CD4-positive, alpha-beta T cell treated with Interferon alpha-2 for 1 hour (primary cell): ENCODE data around the gene RSRC1.
"Not testable (repeated sequence)": the region's sequence is repeated elsewhere in the genome, so short reads cannot be mapped to it uniquely, and the experiment has no call there.

Source experiments
- DNase-seq, 2 donors: peaks; one replicate each; pipeline ENCODE4 v3.0.0-alpha.2; 2020 to 2022

RSRC1 gene

DNA sequence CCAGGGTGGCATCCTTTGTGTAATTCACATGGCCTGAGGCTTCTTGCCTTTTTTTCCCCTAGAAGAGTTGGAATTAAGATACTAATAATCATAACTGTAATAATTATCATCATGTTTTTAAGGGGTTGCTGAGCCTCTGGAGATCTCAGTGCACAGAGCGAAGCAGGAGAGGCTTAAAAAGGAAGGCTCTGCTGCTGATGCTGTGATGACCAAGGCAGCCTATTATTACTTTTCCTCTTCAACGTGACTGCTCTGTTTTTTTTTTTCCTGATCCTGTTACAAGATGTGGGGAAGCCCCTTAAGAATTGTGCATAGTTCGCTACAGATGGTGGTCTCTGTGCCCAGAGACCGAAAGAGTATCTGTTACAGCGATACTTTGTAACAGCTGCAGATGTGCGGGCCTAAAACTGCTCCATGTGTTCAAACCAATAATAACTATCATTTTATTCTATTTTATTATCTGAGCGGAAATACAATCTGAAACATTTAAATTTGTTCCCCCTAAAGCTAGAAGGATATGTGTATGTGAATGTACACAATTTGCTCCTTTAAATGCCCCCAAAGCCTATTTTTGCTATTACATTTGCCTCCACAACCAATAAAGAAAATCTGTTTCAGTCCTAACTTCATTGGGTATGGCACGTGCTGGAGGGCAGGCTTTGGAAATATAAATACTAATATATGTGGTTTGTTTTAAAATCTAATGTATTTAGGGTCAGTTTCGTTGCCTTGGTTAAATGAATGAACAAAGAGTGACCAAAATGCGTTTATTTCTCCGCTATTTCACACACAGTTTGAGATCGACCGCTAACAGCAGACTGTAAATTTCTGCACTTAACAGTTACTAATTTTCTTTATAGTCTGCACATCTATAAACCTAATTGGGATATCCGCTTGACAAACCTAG, 8.3 kb upstream of the RSRC1 start:
- DNase-seq: no peak

DNA sequence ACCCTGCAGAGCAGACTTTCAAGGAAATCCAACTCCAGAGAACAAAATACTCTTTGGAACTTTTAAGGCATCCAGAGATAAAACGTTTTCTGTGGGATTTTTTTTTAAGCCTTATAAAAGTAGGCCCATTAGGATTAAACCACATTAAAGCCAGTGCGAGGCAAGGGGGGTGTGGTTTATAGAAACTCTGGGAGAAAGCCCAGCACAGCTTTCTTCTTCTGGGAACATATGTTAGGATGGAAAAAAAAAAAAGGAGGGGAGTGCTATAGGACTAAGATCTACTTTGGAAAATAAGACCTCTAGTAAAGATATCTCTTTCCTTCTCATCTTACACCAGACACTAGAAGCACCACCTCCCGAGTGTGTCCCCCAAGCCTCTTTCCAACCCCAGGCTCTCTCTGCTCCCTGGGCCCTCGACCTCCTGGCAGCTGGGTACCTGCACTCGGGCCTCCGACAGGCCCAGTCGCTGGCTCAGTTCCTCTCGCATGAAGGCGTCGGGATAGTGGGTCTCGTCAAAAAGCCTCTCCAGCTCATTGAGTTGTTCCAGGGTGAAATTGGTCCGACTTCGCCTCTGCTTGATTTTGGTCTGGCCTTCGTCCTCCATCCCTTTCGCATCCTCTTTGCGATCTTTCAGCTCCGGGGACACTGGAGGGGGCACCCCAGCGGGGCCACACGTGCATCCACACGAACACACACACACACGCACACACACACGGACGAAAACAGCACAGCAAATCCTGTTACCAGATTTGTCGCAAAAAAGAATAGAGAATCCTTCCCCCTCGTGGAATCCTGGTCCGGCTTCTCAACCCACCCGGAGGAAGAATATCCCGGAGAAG, 7.4 kb upstream of the RSRC1 start:
- DNase-seq: no peak

- DNase-seq: no peak
Observed at GRCh38 chr3:158103081-158103886, 6.6 kb upstream of the RSRC1 start.

DNA sequence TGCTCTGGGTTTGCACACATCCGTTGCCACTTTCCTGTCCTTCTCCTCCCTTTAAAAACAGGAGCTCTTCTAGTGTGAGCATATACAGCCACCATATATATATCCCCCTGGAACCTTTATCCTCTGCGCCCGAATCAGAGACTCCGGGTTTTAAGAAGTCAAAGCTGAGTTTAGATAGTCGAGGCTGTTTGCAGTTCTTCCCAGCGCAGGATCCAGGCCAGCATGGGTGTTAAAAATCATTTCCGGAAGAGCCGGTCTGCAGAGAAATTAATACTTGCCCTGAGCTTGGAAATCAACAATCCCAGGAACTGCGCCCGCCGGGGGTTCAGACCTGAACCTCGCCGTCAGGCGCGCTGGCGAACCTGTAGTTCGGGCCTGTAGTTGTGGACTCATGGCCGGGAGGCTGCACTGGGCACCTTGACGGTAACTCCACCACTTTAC, 6.0 kb upstream of the RSRC1 start:
- DNase-seq: no peak

DNA sequence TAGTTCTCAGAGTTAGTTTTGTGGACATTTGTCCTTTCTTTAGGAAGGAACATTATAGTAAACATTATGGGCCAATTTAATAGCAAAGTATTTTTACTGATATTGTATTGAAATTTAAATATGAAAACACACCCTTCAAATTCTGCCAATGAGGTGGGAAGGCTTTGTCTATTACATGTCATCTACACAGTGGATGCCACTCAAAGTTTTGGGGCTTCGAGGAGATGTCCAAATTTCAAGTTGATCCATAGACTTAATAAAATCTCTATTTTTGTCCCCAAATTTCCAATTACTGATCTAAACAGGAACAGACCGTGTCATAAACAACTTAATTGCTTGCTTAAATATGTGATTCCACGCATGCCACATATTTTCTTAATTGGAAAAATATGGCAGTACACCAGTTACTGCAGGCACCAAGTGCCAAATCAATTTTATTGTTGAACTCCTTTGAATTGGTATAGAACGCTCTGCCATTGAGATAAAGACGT, 5.4 kb upstream of the RSRC1 start:
- DNase-seq: no peak

DNA sequence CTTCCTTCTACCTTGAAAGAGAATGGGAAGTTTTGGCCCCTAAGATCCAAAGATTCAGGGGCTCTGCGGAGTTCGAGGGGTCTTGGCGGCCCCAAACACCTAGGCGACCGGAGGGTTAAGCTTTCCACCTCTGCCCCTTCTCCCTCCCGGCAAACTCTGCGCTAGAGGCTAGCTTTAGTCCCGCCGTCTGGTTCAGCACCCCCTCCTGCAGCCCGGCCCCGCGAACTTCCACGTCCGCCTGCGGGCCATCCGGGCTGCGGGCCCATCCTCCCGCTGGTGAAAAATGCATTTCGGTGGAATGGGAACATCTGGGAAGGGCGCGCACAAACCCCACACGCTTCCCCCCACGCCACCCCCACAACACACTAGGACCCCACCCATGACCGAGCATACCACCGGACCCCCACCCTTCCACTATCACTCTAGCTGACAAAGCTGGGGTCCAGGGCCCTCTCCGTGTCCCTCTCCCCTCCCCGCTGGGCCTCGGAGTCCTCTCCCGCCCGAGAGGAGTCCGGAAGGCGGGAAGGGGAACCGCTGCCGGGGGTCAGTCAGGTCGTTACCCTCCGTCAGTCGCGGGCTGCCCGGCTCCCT, 4.7 kb upstream of the RSRC1 start:
- DNase-seq: no peak

GRCh38 chr3:158105710-158106253, 4.1 kb upstream of the RSRC1 start:
- DNase-seq: peak in 1 of 2 donors; percentile 41

GRCh38 chr3:158106766-158107471, 3.0 kb upstream of the RSRC1 start:
- no peak for DNase-seq

DNA sequence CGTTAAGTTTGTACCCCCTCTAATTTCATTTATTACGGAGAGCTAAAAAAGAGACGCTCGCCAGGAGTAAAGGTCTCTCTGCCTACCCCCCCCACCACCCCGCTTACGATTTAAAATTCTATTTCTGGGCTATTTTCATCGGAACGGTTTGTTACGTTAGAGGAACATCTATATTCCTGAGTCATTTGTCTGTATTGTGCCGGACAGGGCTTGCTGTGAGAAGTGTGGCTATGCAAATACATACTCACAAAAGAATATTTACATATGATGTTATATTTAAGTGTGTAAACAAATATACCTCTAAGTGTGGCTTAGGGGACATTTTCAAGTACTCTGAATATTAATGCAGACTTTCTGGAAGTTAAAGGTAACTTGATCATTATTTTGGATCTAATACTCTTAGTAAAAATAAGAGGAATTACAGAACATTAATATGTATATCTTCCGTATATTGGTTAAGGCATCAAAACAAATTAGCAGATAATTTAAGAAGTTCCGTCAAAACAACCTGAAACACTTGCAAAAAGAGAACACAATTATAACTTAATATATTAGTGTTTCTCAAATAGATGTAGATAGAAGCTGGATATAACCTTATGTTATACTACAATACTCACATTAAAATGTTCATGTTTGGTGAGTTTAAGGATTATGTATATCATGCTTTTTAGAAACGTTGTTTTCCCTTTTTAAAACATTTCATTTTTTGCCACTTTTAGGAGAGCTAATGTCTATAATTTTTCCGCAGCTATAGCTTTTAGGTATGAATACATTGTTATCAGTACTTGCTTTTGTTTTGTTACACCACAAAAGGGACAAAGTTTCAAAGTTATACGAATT, 2.1 kb upstream of the RSRC1 start:
- no peak for DNase-seq

DNA sequence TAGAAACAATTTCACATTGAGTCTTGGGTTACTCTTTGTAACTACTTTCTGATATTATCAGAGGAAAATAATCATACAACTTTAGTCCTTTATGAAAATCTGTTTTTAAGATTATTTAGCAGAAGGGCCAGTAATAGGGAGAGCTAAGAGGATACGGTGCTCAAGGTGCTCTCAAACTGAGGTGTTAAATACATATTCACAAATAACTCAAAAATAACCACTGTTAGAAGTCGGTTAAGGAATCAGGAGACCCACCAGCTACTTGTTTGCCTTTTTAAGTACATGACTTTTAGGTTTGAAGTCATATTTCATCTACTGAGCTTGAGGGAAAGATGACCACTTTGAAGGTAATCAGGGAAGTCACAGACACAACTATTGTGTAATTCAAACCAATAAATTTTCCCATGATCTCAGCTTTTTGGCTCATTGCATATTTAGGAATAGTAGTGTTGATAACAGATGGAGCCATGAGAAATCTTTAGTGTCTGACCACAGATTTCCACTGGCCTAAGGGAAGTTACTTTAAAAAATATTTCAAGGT, 1.4 kb upstream of the RSRC1 start:
- DNase-seq: no peak

DNA sequence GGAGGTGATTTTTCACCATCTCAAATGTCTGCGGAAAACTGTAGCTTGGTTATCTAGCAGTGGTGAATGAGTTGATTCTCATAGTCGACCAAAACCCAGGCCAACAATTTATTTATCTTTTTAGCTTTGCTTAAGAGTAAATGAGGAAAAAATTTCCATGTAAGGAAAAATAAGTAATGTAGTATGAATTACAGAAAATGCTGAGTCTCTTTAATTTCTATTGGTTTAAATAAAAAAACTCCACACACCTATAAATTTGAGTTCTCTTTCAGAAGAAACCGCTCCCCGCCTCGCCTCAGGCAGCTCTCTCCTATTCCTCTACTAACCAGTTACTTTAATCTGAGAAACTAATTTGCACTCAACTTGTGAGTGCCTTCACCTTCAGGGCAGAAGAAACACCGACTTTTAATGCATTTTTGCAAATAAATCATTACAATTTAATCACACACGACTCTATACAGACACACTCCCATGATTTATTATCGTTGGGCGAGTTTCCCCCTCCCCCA, 540 bp upstream of the RSRC1 start:
- no peak for DNase-seq

DNA sequence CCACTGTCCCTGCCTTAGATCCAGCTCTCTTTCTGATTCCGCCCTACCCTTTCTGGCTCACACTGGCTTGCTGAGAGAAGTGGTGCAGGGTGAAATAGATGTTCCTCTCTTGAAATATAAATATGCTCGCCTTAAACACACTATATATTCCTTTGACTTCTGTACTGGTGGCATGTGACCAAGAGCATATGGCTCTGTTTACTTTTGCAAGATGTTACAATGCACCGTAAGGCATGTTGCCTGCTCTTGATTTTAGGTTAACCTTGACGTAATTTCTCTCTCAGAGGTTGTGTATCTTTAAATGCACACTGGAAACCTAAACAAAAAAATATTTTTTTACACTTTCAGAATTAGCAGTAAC, 749 bp downstream of the RSRC1 start:
- no peak for DNase-seq

GRCh38 chr3:158111861-158112260, 2.0 kb downstream of the RSRC1 start:
- no peak for DNase-seq

GRCh38 chr3:158113595-158113994, 3.7 kb downstream of the RSRC1 start:
- DNase-seq: not testable (repeated sequence)

DNA sequence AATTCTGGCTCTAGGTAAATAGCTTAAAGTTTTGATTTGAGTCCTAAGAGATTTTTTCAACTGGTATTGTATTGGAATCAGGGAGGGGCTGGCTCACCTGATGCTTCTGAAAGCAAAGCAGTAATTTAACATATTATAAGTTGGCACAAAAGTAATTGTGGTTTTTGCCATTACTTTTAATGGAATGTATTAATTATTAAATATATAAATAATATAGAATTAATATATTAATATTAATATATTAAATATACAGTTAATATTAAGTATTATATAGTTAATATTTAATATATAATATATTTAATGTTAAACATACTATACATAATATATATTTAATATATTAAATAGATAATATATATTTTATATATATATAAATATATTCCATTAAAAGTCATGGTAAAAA, 10.4 kb downstream of the RSRC1 start:
- DNase-seq: no peak

DNA sequence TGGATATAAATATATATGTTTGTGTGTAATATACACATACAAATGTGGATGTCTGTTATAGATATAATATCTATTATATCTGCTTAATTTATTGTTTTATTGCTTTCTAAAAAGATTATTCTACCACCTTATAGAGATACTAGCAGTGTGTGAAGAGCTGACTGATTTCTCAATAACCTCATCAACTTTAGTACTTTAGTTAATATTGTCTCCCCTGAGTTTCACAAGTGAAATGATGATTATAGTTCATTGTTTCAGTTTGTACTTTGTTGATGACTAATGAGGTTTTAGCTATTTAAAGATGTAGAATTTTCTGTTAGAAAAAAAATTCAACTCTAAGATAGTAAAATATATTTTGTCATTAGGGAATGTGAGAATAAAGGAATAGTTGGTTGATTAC, 11.4 kb downstream of the RSRC1 start:
- no peak for DNase-seq

DNA sequence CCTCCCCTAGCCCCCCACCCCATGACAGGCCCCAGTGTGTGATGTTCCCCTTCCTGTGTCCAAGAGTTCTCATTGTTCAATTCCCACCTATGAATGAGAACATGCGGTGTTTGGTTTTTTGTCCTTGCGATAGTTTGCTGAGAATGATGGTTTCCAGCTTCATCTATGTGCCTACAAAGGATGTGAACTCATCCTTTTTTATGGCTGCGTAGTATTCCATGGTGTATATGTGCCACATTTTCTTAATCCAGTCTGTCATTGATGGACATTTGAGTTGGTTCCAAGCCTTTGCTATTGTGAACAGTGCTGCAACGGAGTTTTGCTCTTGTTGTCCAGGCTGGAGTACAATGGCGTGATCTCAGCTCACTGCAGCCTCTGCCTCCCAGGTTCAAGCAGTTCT, 12.8 kb downstream of the RSRC1 start:
- DNase-seq: not testable (repeated sequence)

- DNase-seq: no peak
Observed at GRCh38 chr3:158127250-158128219, 17.6 kb downstream of the RSRC1 start.

DNA sequence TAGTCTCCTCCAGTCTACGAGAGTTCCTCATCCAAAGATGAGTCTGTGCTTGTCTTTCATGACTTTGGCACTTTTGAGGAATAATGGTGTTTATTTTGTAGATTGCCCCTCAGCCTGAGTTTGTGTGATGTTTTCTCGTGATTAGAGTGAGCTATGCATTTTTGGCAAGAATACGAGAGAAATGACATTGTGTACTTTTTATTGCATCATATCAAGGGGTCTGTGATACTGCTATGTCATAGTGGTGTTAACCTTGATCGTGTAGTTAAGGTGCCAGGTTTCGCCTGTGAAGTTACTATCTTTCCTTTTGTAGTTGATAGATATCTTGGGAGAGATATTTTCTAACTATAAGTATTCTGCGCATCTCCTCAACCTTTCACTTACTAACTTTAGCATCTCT, 18.9 kb downstream of the RSRC1 start:
- no peak for DNase-seq
